ENCODE measurements around the gene CDC123.
A peak's percentile ranks its signal among the peaks of the same experiment; 100 is the strongest.
"Not testable (repeated sequence)": the region's sequence is repeated elsewhere in the genome, so short reads cannot be mapped to it uniquely, and the experiment has no call there.

The CDC123 gene, protein sequence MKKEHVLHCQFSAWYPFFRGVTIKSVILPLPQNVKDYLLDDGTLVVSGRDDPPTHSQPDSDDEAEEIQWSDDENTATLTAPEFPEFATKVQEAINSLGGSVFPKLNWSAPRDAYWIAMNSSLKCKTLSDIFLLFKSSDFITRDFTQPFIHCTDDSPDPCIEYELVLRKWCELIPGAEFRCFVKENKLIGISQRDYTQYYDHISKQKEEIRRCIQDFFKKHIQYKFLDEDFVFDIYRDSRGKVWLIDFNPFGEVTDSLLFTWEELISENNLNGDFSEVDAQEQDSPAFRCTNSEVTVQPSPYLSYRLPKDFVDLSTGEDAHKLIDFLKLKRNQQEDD
- 22.0 to 33.4 (median 27.8) reads per million in 4 donors for total RNA-seq

DNA sequence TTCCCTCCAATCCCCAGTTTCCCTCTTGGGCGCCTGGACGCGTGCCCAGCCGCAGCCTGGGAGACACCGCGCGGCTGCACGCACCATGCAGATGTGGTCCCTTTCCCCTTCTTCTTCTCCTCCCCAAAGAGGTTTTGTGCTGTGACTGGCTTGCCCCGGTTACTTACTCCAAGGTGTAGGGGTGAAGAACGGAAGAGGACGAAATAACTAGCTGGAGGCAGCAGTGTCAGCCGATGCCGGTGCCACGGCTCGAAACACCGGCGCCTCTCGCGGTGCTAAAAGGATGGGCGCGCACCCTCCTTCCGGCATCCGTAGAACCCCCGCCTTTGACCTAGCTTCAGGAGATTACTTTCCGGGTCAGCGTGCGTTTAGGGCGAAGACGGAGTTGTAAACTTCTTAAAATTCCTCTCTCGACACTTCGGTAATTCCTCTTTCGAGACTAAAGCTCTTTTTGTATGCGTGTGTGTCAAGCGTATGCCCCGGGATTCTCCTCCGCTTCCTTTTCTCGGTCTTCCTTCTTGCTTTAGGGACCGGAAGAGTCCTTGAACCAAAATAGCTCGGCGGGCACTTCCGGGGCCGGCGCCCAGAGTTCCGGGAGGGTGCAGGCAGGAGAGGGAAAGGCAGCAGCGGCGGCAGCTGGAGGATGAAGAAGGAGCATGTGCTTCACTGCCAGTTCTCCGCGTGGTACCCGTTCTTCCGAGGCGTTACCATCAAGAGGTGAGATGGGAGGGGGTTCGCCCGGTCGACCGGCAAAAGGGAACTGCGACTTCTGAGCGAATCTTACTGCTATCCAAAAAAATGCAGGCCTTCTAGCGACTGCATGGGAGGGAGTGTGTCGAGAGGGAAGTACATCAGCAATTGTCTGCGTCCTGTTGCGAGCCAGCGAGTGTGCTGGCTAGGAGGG is at the start of gene CDC123, which contains the start of gene NUDT5:
TSS of gene CDC123 (plus strand) at position 586 of the 904 bp plus-strand sequence. CDS start at position 644, 58 bp downstream.
TSS of gene NUDT5 (minus strand) at position 289 of the 904 bp plus-strand sequence. CDS start 9,600 bp downstream, outside the sequence.
- peak; percentile 70 to 91 (median 77) for DNase-seq

DNA sequence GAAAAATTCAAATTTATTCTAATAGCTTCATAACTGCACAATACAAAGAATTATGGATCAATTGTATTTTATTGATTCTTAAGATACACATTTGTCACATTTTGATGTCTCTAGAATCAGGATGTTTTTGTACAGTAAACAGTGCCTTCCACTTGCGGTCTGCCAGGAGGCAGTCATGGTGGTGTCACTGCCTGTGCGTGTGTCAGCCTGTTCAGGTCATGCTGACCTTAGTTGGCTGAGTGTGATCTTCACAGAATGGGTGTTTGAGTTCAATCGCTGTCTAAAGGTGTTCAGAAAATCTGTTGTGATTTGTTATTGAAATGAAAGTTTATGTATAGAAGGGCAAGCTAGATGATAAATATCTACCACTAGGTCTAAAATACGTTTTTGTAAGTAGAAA is 45.8 kb upstream of the CDC123 start:
- DNase-seq = no peak

DNA sequence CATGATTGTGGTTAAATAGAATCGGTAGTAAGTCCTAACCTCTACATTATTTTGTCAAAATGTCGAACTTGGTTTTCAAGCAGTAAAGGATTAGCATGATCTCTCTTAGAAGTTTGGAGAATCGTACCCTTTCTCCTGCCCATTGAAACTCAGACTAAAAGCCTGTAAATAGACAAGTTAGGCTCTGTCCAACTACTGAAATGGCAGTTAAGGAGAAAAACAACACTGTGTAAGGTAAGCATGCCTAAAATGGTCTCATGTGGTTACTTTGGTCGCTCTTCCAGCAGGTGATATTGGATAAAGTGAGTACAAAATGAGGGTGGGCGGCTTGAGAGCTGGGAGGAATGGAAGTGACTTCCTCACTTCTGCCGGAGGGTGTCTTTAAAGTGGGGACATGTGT is 41.5 kb upstream of the CDC123 start:
- no peak for DNase-seq

DNA sequence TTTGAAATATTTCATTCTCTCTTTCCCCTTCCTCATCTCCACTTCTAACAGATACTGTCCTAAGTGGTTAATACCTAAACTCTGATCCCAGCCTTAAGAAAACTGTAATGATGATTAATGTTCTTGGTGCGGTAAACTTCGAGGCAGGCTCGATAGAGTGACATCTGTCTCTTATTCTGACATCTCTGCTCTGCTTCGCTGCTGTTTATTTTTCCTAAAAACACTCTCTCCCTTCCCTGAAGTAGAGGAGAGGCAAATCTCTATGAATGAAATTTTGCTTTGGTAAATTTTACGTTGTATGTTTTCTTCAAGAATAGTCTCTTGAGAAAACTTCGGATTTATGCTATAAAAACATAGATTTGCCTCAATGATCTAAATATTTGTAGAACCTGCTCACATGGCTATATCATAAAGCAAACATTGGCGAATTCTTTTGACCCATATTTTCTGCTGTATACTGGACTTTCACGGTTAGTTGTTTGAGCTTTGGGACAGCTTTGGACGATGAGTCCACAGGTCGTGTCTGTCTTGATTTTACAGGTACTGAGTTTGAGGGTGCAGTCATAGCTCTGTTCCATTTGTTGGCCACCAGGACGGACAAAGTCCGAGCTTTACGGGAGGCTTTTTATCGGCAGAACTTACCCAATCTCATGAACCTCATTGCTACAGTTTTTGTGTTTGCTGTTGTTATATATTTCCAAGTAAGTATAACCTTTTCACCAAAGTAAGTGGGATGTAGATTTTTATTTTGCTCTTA is 39.4 kb upstream of the CDC123 start:
- no peak for DNase-seq

DNA sequence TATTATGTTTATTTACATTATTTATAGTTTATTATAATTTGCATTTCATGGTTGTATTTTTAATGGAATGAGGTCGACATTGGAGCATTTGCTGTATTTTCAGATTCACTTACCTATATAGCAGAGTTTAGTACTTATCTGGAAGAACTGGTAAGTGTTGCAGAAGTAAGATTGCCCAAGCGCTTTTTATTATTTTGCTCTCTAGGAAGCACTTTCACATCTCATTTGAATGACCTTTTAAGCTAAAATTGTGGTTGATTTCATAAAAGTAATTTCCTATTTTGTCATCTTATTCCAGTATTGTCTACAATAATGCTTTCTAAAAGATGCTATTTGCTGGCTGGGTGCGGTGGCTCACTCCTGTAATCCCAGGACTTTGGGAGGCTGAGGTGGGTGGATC is 37.9 kb upstream of the CDC123 start:
- no peak for DNase-seq

DNA sequence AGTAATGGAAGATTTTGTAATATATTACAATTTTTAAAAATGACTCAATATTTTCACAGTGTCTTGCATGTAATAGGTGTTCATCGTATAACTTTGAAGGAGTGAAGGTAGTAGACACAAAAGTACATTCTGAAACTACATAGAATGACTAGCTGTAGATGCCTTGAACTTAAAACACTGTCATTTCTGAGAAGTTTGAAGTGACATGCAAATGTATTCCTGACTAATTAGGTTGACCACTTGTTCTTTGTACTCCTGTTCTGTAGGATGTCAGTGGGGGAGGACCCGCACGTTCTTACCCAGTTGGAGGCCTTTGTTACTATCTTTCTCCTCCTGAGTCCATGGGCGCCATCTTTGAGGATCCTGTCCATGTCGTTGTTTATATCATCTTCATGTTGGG is 35.3 kb upstream of the CDC123 start:
- DNase-seq = no peak

DNA sequence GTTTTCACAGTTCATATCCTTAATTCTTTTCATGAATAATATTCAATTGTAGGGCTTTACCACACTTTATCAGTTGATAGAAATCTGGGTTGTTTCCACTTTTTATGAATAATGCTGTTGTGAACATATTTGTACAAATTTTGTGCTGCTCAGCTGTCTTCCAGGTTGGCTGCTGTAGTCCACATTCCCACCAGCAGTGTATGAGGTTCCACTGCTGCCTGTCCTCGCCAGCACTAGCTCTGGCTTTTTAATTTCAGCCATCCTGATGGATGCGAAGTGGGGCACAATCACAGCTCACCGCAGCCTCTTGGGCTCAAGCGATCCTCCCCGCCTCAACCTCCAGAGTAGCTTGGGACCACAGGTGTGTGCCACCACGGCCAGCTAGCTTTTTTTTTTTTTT is 33.1 kb upstream of the CDC123 start:
- DNase-seq = no peak

DNA sequence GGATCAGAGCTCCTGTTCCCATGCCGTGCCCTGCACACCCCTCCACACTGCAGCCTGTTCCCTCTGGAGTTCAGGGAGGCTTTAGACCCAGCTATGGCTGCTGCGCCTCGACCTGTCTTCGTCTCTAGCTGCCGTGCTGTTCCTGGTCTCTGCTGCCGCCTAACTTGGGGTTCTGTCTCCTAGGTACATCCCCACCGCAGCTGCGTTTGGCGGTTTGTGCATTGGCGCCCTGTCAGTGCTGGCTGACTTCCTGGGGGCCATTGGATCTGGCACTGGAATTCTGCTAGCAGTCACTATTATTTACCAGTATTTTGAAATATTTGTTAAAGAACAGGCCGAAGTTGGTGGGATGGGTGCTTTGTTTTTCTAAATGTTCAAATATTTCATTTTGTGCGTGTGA is 31.9 kb upstream of the CDC123 start:
- no peak for DNase-seq

DNA sequence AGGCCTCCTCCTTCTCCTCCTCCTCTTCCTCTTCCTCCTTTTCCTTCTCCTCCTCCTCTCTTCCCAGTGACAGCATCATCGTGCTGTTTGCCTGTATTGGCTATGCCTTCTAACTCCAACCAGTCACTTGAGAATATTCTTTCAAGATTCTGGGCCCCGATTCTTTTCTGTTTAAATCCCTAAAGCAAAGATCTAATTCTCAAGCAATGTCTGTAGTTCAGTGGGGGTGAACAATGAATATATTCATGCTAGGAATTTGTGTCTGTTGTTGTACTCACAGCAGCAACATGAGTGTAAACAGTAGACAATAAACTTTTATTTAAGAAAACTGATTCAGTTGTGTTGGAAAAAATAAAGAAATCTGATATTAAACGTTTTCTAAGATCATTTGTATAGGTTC is 31.0 kb upstream of the CDC123 start:
- DNase-seq = no peak

DNA sequence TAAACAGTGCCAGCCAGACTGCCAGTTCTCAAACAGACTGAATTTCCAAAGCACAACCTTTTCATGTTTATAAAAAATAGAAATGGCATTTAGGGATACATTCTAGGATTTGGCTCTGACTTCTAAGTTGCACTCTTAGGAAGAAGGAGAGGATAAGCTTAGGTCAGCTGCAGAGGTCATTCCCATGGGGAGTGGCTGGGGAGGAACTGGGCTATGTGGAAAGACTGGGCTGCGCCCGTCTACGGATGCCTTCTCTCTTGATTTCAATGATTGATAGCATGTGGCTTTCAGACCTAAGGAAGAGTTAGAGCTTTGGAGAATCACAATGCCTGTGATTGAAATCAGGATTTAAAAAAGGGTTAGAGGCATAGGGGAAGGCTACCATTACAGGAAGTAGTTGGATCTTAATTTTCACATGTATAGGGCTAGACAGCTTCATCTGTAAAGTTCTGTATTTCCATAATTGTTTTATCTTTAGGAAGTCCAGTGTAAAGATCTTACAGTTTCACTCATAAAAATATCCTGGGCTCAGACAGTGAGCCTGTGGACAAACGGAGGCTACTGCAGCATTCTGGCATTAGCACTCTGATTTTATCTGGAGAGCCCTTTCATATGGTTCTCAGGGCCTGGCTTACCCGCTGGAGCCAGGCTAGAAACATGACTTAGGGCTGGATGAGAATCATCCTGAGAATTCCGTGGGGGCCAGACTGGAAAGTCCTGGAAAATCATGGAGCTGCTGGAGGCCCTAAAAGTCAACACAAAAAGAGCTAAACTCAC is 29.8 kb upstream of the CDC123 start:
- DNase-seq = no peak

DNA sequence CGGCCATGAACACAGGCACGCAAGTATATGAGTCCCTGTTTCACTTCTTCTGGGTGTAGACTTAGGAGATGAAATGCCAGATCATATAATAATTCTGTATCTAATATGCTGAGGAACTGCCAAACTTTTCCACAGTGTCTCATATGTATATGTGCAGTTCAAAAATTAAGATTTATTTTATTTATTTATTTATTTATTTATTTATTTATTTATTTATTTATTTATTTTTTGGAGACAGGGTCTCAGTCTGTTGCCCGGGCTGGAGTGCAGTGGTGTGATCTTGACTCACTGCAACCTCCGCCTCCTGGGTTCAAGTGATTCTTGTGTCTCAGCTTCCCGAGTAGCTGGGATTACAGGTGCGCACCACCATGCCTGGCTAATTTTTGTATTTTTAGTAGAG is 24.5 kb upstream of the CDC123 start:
- not testable (repeated sequence) for DNase-seq

DNA sequence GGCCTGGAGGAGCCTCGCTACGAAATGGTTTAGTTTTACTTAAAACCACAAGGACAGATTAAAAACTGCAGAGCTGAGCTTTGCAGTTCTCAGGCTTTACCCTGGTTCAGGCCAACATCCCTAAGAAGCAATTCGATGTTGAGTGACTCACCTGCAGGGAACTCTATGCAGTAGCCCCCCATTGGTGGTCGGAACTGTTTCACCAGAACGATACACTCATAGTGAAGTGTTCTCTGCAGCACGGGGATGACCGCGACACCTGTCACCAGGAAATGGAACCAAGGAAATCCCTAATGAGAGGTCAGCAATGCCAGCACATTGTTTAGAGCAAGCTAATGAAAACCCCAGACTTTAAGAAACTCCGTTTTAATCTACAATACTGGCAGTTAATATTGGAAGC is 18.3 kb upstream of the CDC123 start:
- DNase-seq = no peak

DNA sequence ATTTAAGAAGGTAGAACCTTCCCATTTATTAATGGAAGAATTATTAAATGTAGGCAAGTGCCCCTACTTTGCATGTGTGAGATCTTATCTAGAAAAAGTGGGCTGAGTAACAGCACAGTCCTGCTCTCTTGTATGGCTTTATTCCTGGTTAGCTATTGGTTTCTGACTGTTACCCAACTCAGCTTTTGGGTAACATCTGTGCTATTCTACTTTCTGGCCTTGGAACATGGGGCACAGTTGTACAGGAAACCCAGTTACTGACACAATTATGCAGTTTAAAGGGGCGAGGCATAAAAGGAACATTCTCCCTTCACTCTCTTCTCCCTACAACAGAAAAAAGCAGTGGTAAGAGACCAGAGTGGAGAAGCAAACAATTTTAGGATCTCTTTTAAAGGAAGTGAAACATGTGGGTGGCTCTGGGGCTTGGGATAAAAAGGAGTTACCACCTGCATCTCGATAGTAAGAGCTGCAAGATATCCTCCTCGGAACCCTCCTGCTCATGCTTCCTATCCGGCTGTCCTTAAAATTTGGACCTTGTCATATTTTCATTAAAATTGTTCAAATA is 16.3 kb upstream of the CDC123 start:
- no peak for DNase-seq

DNA sequence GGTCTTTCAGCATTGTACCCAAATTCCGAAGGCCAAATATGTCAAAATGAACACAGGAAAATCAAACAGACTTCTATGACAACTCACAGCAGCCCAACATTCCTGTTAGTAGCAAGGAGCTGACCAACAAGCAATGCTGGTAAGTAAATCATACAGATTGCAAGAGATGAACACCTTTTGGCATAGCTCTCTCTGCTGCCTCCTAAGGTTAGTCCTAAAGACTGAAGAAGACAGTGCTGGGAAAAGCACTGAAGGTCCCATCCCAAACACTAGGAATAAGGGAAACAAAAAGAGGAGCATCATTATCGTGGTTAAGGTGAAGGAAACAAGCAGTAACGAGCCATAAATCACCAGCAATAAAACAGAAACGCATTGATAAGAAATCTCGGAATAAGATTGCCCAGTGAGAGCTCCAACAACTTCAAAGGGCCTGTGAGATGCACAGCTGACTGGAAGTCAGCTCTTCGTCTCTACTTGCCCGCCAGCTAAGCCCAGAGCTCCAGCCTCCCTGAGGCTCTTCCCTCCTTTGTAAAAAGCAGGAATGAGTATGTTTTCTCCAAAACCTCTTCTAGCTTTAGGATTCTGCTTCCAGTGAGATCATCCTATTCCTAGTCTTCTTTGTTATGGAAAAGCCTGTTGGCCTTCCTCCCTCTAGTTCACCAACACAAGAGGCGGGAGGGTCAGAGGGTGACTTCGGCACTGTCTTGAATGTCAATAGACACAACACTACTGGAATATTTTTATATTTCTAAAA is 15.6 kb upstream of the CDC123 start:
- no peak for DNase-seq

DNA sequence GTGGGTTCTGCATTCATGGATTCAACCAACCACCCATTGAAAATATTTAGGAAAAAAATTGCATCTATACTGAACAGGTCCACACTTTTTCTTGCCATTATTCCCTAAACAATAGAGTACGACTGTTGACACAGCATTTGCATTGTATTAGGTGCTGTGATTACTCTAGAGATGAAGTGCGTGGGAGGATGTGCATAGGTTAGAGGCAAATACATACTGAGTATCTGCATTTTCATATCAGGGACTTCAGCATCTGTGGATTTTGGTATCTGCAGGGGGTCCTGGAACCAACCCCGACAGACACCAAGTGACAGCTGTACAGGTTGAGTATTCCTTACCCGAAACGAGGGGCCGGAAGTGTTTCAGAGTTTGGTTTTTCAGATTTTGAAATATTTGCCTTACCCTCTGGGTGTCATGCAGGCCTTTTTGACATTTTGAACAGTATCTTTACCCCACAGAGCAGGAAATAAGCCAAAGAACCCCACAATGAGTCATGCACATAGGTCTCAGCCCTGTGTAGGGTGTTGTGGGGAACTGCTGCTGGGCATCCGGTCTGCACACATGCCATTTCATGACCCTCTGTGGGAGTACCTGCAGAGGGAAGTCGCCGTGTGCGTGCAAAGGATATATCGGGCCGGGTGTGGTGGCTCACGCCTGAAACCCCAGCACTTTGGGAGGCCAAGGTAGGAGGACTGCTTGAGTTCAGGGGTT is 14.8 kb upstream of the CDC123 start:
- peak in 4 of 5 donors; percentile 34 to 95 (median 46) for DNase-seq

DNA sequence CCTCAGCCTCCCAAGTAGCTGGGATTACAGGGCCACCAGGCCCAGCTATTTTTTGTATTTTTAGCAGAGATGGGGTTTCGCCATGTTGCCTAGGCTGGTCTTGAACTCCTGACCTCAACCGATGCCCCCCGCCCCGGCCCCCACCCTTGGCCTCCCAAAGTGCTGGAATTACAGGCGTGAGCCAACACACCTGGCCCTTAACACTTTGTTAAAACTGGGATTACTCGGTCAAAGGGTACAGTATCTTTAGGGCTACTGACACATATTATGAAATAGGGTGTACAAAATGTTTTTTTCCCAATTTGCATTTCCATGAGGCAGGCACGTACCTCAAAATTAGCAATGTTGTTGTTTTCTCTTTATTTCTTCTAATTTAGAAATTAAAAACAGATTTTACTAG is 11.8 kb upstream of the CDC123 start:
- no peak for DNase-seq

DNA sequence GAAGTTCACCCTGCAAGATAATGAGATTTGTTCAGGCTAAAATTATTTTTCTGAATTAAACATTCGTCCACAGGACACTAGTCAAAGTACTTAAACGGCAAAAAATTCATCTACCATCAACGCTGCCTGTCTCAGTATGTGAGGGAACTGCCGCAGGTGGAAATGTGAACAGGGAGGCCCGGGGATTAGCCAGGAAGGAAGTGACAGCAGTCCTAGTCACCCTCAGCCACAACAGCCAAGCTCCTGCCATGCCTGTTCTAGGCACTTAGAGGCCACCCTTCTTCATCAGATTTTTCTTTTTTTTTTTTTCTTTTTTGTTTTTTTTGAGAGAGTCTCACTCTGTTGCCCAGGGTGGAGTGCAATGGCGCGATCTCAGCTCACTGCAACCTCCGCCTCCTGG is 9.7 kb upstream of the CDC123 start:
- DNase-seq = peak in 1 of 5 donors; percentile 29

DNA sequence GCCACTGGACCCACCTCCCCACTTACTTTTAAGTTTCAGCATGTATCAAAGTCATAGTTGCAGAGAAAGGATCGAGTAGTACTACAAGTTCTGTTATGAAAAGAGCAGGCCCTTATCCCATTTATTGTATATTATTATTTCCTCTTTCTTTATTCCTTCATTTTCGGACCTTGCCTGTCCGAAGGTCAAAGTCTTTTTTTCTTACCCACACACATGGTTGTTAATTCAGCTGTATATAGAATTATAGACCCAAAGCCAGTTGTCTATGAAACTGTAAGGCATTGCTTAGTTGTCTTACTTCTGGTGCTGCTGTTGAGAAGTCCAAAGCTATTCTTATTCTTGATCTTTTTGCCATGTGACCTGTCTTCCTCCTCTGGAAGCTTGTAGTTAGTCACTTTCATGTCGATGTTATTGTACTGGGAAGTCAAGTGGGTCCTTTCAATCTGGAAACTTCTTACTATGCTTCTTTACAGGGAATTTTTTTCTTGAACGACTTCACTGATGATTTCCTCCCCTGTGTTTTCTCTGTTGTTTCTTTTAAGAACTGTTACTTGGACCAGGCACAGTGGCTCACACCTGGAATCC is 8.6 kb upstream of the CDC123 start:
- DNase-seq = no peak

DNA sequence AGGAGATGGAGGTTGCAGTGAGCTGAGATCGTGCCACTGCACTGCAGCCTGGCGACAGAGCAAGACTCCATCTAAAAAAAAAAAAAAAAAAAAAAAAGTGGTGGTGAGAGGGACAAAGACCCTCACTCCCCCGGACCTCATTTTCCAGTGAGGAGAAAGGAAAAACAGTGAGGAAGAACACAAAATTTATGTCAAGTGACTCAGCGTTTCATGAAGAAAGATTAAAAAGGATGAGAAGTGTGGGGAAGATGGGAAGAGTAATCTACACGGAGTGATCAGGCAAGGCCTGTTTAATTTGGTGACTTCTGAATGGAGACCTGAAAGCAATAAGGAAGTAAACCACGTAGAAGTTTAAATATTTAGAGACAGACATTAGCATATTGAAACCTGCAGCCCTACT is 7.3 kb upstream of the CDC123 start:
- DNase-seq = no peak

DNA sequence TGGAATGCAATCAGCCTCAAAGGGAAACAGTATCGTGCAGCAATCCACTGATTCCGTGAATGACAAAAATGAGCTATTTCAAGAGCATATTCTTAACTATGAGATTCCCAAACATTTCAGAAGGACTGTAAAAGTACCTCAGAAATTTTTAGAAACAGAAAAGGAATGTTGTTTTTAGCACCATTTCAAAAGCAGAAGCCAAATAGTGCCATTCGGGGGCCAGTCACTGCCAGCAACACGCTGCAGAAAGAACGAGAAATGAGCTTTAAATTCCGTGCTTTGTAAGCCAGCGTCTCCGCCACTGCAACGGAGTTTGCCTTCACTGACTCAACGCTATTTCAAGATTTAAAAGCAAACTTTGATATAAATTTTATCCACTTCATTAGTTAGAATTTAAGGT is 6.6 kb upstream of the CDC123 start:
- no peak for DNase-seq

All from T-helper 1 cell (primary cell).